Liver (tissue), 3 donors: ENCODE results near the gene XYLT1.

Experiments used
- RAD21 ChIP-seq, 2 donors: IDR thresholded peaks; 2 replicates each; pipeline ENCODE4 v1.6.1; 2016; ENCODE audit warnings: antibody characterized with exemption in 2 of 2, mild to moderate bottlenecking in 2 of 2
- REST ChIP-seq: IDR thresholded peaks from 2 replicates; pipeline ENCODE4 v1.6.1; 2016; ENCODE audit warnings: antibody characterized with exemption, mild to moderate bottlenecking
- RXRA ChIP-seq, 2 donors: IDR thresholded peaks; 2 replicates each; pipeline ENCODE4 v1.6.1; 2017 to 2018; ENCODE audit warnings: antibody characterized with exemption in 2 of 2, mild to moderate bottlenecking in 1 of 2
- ZBTB33 ChIP-seq: IDR thresholded peaks from 2 replicates; pipeline ENCODE4 v1.6.1; 2016; ENCODE audit warnings: antibody characterized with exemption
- TF ChIP-seq, protein P1 (sequence below): fragments of 150-350 bp; IDR thresholded peaks from 2 replicates; pipeline ENCODE4 v1.5.1; 2017; ENCODE audit warnings: improper control_type of control experiment, low read depth, low read length; ENCODE audit not compliant: missing input control
- donor health status: healthy.
- donor health status: healthy.

DNA sequence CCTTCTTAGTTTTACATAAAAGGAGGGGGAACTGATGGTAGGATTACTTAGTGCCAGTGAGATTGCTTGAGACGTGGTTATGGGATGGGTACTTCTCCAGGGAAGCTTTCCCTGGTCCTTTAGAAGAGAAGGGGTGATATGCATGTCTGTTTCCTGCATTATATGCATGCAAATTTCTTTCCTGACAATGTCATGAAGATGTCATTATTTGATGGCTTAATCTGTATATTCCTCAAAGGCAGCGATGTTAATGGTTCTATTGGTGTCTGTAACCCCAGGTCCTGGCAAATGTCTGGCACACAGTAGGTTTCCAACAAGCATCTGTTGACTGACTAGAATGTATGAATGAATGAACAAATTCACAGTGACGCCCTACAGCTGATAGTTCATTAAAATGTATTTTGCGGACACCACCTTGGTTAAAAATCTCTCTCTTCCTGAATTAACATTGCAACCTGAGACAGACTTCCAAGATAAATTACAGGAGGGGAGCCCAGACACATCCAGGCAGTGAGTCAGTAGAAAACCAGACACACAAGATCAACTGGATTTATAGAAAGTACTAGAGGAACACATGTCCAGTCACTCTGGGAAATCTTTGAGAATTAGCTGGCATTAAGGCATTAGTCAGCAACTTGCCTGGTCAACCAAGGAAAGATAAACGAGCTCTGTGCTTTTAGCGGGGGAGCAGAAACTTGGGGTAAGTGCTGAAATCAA is 293.4 kb downstream of the XYLT1 start:
- TF ChIP-seq, protein P1, sequence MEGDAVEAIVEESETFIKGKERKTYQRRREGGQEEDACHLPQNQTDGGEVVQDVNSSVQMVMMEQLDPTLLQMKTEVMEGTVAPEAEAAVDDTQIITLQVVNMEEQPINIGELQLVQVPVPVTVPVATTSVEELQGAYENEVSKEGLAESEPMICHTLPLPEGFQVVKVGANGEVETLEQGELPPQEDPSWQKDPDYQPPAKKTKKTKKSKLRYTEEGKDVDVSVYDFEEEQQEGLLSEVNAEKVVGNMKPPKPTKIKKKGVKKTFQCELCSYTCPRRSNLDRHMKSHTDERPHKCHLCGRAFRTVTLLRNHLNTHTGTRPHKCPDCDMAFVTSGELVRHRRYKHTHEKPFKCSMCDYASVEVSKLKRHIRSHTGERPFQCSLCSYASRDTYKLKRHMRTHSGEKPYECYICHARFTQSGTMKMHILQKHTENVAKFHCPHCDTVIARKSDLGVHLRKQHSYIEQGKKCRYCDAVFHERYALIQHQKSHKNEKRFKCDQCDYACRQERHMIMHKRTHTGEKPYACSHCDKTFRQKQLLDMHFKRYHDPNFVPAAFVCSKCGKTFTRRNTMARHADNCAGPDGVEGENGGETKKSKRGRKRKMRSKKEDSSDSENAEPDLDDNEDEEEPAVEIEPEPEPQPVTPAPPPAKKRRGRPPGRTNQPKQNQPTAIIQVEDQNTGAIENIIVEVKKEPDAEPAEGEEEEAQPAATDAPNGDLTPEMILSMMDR, result no peak
- TF ChIP-seq REST (no peak), RXRA (IDR thresholded peaks at IDR 0.05) (no peak), RAD21 (IDR thresholded peaks at IDR 0.05) (no peak), ZBTB33 (no peak)
